ENCODE results near the gene RAB14. TPM values are rescaled to one million over a fixed set of nuclear protein-coding genes. Genes with fewer than 3 reads are reported as not detected.

The RAB14 gene
- total and polyA plus RNA-seq, 2 donors (not counting 1 experiment from before 2014, with no cell fraction given), result 29.1 to 46.6 TPM

DNA sequence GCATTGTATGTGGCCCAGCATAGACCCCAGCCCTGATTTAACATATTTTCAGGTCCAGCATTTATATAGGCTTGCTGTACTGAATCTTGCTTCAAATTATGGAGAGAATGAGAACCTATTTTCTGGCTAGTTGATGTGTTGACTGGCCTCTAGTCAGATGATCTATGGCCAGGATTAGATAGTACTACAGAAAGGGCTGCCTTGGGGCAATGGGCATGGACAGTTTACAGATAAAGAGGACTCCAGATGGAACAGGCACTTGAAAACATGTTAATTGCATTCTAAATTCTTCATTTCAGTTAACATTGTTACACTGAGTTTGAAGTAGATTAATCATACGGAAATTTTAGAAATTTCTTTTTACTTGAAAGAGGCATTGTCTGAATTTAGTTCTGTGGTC is 61.5 kb downstream of the RAB14 start:
- Histone ChIP-seq H2AFZ (ENCODE audit: low read length) (no peak overlapping the region), H3K4me1 (ENCODE audit: control insufficient read depth, extremely low read depth, insufficient read depth, low read length) (no peaks in the 10 kb centered on the region), H3K27ac (ENCODE audit: insufficient read depth, low read length) (no peak overlapping the region), H3K79me2 (ENCODE audit: control insufficient read depth, insufficient read depth, low read length) (no peaks in the 10 kb centered on the region), H3K9ac (ENCODE audit: insufficient read depth, low read length) (no peak overlapping the region), H3K9me3 (ENCODE audit: control insufficient read depth, insufficient read depth, low read depth, low read length) (no peaks in the 10 kb centered on the region), H4K20me1 (ENCODE audit: control insufficient read depth, extremely low read depth, insufficient read depth, low read length) (no peaks in the 10 kb centered on the region), H3K4me2 (ENCODE audit: extremely low read depth, insufficient read depth, low read length) (no peak overlapping the region), H3K4me3 (replicated peaks in 1 of 4; ENCODE audit: control extremely low read depth in 1 of 4, insufficient read depth in 1 of 4, low read depth in 3 of 4, low read length in 4 of 4) (no peak overlapping the region), H3K36me3 (ENCODE audit: control insufficient read depth, insufficient read depth, low read length) (peaks cover 5% of the 10 kb centered on the region), H3K27me3 (ENCODE audit: control insufficient read depth, insufficient read depth, low read length) (no peaks in the 10 kb centered on the region)
- no peak for DNase-seq (ENCODE audit: low read depth in 2 of 2)
- TF ChIP-seq, protein P1, sequence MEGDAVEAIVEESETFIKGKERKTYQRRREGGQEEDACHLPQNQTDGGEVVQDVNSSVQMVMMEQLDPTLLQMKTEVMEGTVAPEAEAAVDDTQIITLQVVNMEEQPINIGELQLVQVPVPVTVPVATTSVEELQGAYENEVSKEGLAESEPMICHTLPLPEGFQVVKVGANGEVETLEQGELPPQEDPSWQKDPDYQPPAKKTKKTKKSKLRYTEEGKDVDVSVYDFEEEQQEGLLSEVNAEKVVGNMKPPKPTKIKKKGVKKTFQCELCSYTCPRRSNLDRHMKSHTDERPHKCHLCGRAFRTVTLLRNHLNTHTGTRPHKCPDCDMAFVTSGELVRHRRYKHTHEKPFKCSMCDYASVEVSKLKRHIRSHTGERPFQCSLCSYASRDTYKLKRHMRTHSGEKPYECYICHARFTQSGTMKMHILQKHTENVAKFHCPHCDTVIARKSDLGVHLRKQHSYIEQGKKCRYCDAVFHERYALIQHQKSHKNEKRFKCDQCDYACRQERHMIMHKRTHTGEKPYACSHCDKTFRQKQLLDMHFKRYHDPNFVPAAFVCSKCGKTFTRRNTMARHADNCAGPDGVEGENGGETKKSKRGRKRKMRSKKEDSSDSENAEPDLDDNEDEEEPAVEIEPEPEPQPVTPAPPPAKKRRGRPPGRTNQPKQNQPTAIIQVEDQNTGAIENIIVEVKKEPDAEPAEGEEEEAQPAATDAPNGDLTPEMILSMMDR (conservative IDR thresholded peaks at IDR 0.05 in 1 of 2, IDR thresholded peaks at IDR 0.05 in 1 of 2; ENCODE audit: low read depth in 1 of 2, low read length in 2 of 2), result no peak
- no peak for TF ChIP-seq EZH2 (IDR thresholded peaks at IDR 0.05; ENCODE audit: low read length, missing control alignments)

DNA sequence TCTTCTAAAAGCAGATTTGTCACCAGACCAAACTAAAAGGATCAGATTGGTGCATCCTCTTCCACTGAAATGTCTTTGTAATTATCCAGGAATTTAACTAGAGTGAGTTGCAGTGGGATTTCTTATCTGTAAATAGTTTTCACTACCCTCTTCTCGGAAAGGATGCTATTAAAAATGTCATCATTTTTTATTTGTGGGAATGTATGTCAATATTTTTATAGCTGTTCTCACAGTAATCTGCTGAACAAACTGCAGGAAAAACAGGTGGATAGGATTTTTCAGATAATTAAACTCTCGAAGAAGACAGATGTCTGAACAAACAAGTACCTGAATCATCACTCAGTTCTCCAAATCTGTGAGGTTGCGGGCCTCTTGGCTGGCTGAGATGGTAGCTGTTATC is 62.7 kb downstream of the RAB14 start:
- Histone ChIP-seq H3K27ac (ENCODE audit: insufficient read depth, low read length) (no peak overlapping the region), H3K9ac (ENCODE audit: insufficient read depth, low read length) (no peak overlapping the region), H3K9me3 (ENCODE audit: control insufficient read depth, insufficient read depth, low read depth, low read length) (no peaks in the 10 kb centered on the region), H3K36me3 (ENCODE audit: control insufficient read depth, insufficient read depth, low read length) (peaks cover 5% of the 10 kb centered on the region), H4K20me1 (ENCODE audit: control insufficient read depth, extremely low read depth, insufficient read depth, low read length) (no peaks in the 10 kb centered on the region), H3K4me2 (ENCODE audit: extremely low read depth, insufficient read depth, low read length) (no peak overlapping the region), H3K4me3 (replicated peaks in 1 of 4; ENCODE audit: control extremely low read depth in 1 of 4, insufficient read depth in 1 of 4, low read depth in 3 of 4, low read length in 4 of 4) (no peak overlapping the region), H2AFZ (ENCODE audit: low read length) (no peak overlapping the region), H3K79me2 (ENCODE audit: control insufficient read depth, insufficient read depth, low read length) (no peaks in the 10 kb centered on the region), H3K27me3 (ENCODE audit: control insufficient read depth, insufficient read depth, low read length) (no peaks in the 10 kb centered on the region), H3K4me1 (ENCODE audit: control insufficient read depth, extremely low read depth, insufficient read depth, low read length) (no peaks in the 10 kb centered on the region)
- TF ChIP-seq EZH2 (IDR thresholded peaks at IDR 0.05; ENCODE audit: low read length, missing control alignments), result no peak
- TF ChIP-seq, protein P1 (conservative IDR thresholded peaks at IDR 0.05 in 1 of 2, IDR thresholded peaks at IDR 0.05 in 1 of 2; ENCODE audit: low read depth in 1 of 2, low read length in 2 of 2), result no peak
- peak in 1 of 2 donors; percentile 20 for DNase-seq (ENCODE audit: low read depth in 2 of 2)

DNA sequence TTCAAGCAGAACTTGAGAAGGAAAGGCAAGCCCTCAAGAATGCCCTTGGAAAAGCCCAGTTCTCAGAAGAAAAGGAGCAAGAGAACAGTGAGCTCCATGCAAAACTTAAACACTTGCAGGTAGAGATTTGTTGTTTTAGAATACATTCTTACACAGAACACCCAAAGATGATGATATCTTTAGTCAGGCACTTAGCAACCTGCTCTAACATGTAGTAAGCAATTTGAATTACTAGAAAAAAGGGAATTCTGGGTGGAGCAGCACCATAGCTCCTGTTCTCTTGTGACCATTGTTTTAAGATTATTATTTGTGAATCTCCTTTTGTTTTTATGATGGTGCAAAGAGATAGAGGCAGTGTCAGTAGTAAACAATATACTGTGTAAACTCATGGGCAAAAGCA is 63.1 kb downstream of the RAB14 start:
- no peak overlapping the region for H2AFZ ChIP-seq (ENCODE audit: low read length)
- no peak overlapping the region for H3K9ac ChIP-seq (ENCODE audit: insufficient read depth, low read length)
- peaks cover 5% of the 10 kb centered on the region for H3K36me3 ChIP-seq (ENCODE audit: control insufficient read depth, insufficient read depth, low read length)
- no peak overlapping the region for H3K27ac ChIP-seq (ENCODE audit: insufficient read depth, low read length)
- TF ChIP-seq EZH2 (IDR thresholded peaks at IDR 0.05; ENCODE audit: low read length, missing control alignments), result no peak
- TF ChIP-seq, protein P1 (conservative IDR thresholded peaks at IDR 0.05 in 1 of 2, IDR thresholded peaks at IDR 0.05 in 1 of 2; ENCODE audit: low read depth in 1 of 2, low read length in 2 of 2), result no peak
- no peaks in the 10 kb centered on the region for H3K27me3 ChIP-seq (ENCODE audit: control insufficient read depth, insufficient read depth, low read length)
- no peaks in the 10 kb centered on the region for H4K20me1 ChIP-seq (ENCODE audit: control insufficient read depth, extremely low read depth, insufficient read depth, low read length)
- H3K4me3 ChIP-seq (replicated peaks in 1 of 4; ENCODE audit: control extremely low read depth in 1 of 4, insufficient read depth in 1 of 4, low read depth in 3 of 4, low read length in 4 of 4), result no peak overlapping the region
- DNase-seq (ENCODE audit: low read depth in 2 of 2), result no peak
- H3K4me1 ChIP-seq (ENCODE audit: control insufficient read depth, extremely low read depth, insufficient read depth, low read length), result no peaks in the 10 kb centered on the region
- H3K4me2 ChIP-seq (ENCODE audit: extremely low read depth, insufficient read depth, low read length), result no peak overlapping the region
- H3K79me2 ChIP-seq (ENCODE audit: control insufficient read depth, insufficient read depth, low read length), result no peaks in the 10 kb centered on the region
- H3K9me3 ChIP-seq (ENCODE audit: control insufficient read depth, insufficient read depth, low read depth, low read length), result no peaks in the 10 kb centered on the region
